Islet of Langerhans (tissue), 1 donor: Measurements from ENCODE around the gene ALG1L2.
"Not testable (repeated sequence)": the region's sequence is repeated elsewhere in the genome, so short reads cannot be mapped to it uniquely, and the experiment has no call there.

Source experiments
- FAIRE-seq: peaks from one replicate; lab custom pipeline; 2011; peaks lifted over from hg19 to GRCh38; lab: Jason Lieb, UNC

ALG1L2 gene

GRCh38 chr3:130081351-130081881, at the start of gene ALG1L2:
ALG1L2 (plus strand) TSS chr3:130081831; CDS start chr3:130082017, 186 bp downstream.
- no peak for FAIRE-seq

- not testable (repeated sequence) for FAIRE-seq
Measured at GRCh38 chr3:130037126-130037815, 44.4 kb upstream of the ALG1L2 start.

GRCh38 chr3:130042736-130043135, 38.9 kb upstream of the ALG1L2 start:
- not testable (repeated sequence) for FAIRE-seq

- FAIRE-seq = not testable (repeated sequence)
Measured at GRCh38 chr3:130043658-130044057, 38.0 kb upstream of the ALG1L2 start.

- FAIRE-seq = no peak
Measured at GRCh38 chr3:130044370-130044769, 37.3 kb upstream of the ALG1L2 start.

GRCh38 chr3:130048726-130049125, 32.9 kb upstream of the ALG1L2 start:
- no peak for FAIRE-seq

- FAIRE-seq = not testable (repeated sequence)
Measured at GRCh38 chr3:130052366-130052765, 29.3 kb upstream of the ALG1L2 start.

- FAIRE-seq = not testable (repeated sequence)
Measured at GRCh38 chr3:130052965-130053364, 28.7 kb upstream of the ALG1L2 start.

- FAIRE-seq = not testable (repeated sequence)
Measured at GRCh38 chr3:130057536-130058266, 23.9 kb upstream of the ALG1L2 start.

- not testable (repeated sequence) for FAIRE-seq
Measured at GRCh38 chr3:130058267-130058657, 23.4 kb upstream of the ALG1L2 start.

GRCh38 chr3:130058716-130059115, 22.9 kb upstream of the ALG1L2 start:
- not testable (repeated sequence) for FAIRE-seq

- not testable (repeated sequence) for FAIRE-seq
Measured at GRCh38 chr3:130059162-130059561, 22.5 kb upstream of the ALG1L2 start.

GRCh38 chr3:130073582-130073981, 8.0 kb upstream of the ALG1L2 start:
- FAIRE-seq = no peak

- no peak for FAIRE-seq
Measured at GRCh38 chr3:130077636-130078035, 4.0 kb upstream of the ALG1L2 start.

- not testable (repeated sequence) for FAIRE-seq
Measured at GRCh38 chr3:130083363-130084090, 1.9 kb downstream of the ALG1L2 start.

- no peak for FAIRE-seq
Measured at GRCh38 chr3:130084436-130084980, 2.9 kb downstream of the ALG1L2 start.

- FAIRE-seq = no peak
Measured at GRCh38 chr3:130085881-130086280, 4.2 kb downstream of the ALG1L2 start.

- FAIRE-seq = not testable (repeated sequence)
Measured at GRCh38 chr3:130086628-130087027, 5.0 kb downstream of the ALG1L2 start.

GRCh38 chr3:130088061-130088460, 6.4 kb downstream of the ALG1L2 start:
- FAIRE-seq = no peak

- FAIRE-seq = not testable (repeated sequence)
Measured at GRCh38 chr3:130090681-130091080, 9.1 kb downstream of the ALG1L2 start.

GRCh38 chr3:130091958-130092357, 10.3 kb downstream of the ALG1L2 start:
- FAIRE-seq = no peak

- no peak for FAIRE-seq
Measured at GRCh38 chr3:130093741-130094391, 12.2 kb downstream of the ALG1L2 start.
